ENCODE measurements around the gene PLEKHG4B.

The PLEKHG4B gene

DNA sequence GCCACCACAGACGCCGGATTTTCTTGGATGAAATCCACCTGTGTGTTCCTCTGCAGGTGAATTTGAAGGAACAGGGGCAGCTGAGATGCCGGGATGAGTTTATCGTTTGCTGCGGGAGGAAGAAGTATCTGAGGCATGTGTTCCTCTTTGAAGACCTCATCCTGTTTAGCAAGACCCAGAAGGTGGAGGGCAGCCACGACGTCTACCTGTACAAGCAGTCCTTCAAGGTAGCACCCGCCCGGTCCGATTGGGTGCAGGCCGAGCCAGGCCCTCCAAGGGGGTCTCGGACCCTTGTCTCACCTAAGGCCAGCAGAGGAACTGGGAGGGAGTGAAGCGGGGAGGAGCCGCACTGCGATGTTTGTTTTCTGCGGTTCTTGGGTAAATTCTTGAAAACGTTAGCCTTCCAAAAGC, 80.9 kb downstream of the PLEKHG4B start:
- Histone ChIP-seq H3K9me3 (ENCODE audit: control insufficient read depth, low read length) (no peaks in the 10 kb centered on the region), H3K36me3 (ENCODE audit: control insufficient read depth, insufficient read depth, low read length) (no peaks in the 10 kb centered on the region), H3K27me3 (ENCODE audit: control insufficient read depth, insufficient read depth, low read length) (no peaks in the 10 kb centered on the region), H3K4me1 (ENCODE audit: control insufficient read depth, insufficient read depth, low read length) (no peaks in the 10 kb centered on the region), H3K9ac (ENCODE audit: low read length) (no peak overlapping the region), H3K4me3 (ENCODE audit: low read length) (no peak overlapping the region)

DNA sequence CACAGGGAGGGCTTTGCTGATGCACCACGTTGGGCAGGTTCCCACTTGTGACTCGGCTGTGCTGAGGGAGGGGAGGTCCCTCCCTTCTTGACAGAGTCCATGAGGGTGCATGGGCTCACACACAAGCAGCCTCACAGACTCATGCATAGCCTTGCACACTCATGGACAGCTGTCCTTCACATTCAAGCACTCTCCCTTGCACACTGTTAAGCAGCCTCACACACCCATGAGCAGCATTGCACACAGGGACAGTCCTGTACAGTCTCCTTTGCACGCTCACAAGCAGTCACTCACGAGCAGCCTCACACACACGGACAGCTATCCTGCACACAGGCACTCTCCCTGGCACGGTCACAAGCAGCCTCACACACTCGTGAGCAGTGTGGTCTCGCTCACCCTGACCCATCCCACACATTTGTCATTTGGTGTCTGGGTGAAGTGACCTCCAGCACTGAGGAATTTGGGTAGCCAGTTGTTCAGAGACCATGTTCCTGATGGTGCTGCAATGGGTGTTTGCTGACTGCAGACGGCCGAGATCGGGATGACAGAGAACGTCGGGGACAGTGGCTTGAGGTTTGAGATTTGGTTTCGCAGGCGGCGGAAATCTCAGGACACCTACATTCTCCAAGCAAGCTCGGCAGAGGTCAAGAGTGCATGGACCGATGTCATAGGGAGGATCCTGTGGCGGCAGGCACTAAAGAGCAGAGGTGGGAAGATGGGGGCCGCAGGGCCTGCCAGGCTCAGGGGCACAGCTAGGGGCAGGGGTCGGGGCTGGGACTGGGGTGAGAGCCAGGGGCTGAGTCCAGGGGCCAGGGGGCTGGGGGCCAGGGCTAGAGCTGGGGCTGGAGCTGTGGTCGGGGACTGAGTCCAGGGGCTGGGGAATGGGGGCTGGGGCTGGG, 81.7 kb downstream of the PLEKHG4B start:
- Histone ChIP-seq H3K36me3 (ENCODE audit: control insufficient read depth, insufficient read depth, low read length) (no peaks in the 10 kb centered on the region), H3K9ac (ENCODE audit: low read length) (no peak overlapping the region), H3K4me3 (ENCODE audit: low read length) (no peak overlapping the region), H3K27me3 (ENCODE audit: control insufficient read depth, insufficient read depth, low read length) (no peaks in the 10 kb centered on the region), H3K4me1 (ENCODE audit: control insufficient read depth, insufficient read depth, low read length) (no peaks in the 10 kb centered on the region), H3K9me3 (ENCODE audit: control insufficient read depth, low read length) (no peaks in the 10 kb centered on the region)

DNA sequence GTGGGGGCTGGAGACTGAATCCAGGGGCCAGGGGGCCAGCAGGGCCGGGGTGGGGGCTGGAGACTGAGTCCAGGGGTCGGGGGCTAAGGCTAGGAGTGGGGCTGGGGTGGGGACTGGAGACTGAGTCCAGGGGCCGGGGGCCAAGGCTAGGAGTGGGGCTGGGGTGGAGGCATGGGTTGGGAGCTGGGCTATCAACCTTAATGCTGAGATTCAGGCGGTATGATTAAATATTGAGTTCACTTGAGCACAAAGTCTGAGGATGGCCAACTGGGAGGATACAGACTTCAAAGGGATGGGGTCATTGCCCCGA, 82.3 kb downstream of the PLEKHG4B start:
- Histone ChIP-seq H3K4me1 (ENCODE audit: control insufficient read depth, insufficient read depth, low read length) (no peaks in the 10 kb centered on the region), H3K4me3 (ENCODE audit: low read length) (no peak overlapping the region), H3K36me3 (ENCODE audit: control insufficient read depth, insufficient read depth, low read length) (no peaks in the 10 kb centered on the region), H3K9ac (ENCODE audit: low read length) (no peak overlapping the region), H3K27me3 (ENCODE audit: control insufficient read depth, insufficient read depth, low read length) (no peaks in the 10 kb centered on the region), H3K9me3 (ENCODE audit: control insufficient read depth, low read length) (no peaks in the 10 kb centered on the region)

DNA sequence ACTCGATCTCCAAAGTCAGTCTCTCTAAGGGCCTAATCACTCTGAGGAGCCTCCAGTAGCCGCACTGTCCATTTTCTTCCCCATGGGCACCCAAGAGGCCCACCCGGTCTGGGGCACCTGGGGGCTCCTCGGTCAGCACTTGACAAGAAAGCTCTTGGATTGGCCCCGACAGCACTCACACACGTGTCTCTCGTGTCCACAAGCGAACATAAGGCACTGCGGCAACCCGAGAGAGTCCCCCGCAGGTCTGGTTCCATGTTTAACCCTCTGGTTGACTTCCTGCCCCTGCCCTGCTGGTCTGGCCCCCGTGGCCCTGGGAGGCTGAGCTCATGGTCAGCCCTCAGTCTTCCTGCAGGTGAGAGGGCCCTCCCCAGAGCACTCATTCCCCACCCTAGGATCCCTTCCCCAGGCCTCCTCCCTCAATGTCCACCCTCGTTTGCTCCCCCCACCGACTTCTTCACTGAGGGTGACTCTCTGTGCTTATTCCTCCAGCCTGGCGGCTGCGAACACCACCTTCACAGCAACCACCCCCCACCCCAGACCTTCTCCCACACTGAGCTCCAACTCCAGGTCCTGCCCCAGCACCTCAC, 83.0 kb downstream of the PLEKHG4B start:
- Histone ChIP-seq H3K36me3 (ENCODE audit: control insufficient read depth, insufficient read depth, low read length) (no peaks in the 10 kb centered on the region), H3K9ac (ENCODE audit: low read length) (no peak overlapping the region), H3K9me3 (ENCODE audit: control insufficient read depth, low read length) (no peaks in the 10 kb centered on the region)

DNA sequence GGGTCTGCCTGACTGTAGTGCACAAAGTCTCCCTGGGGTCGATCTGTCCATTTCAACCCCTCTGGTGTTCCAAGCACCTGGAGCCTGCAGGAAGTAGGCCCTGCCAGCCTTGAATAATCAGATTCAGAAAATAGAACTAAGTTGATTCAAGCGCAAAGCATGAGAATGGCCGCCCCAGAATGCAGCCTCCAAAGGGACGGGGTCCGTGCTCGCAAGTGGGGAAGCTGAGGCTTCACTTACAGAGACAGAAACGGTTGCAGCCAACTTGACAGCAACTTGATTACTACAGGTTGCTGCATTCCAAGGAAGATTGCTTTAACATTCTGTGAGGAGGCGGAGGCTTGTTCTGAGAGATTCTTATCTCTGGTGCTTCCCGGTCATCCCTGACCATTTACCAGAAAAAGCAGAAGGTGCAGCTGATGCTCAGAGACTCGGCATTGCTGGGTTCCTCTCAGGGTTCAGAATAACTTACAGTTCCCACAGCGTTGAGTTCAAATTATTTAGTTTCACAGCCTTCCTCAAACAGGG, 84.4 kb downstream of the PLEKHG4B start:
- H3K9ac ChIP-seq (ENCODE audit: low read length) = no peak overlapping the region
- H3K4me1 ChIP-seq (ENCODE audit: control insufficient read depth, insufficient read depth, low read length) = no peaks in the 10 kb centered on the region
- no peaks in the 10 kb centered on the region for H3K27me3 ChIP-seq (ENCODE audit: control insufficient read depth, insufficient read depth, low read length)
- no peaks in the 10 kb centered on the region for H3K9me3 ChIP-seq (ENCODE audit: control insufficient read depth, low read length)
- no peaks in the 10 kb centered on the region for H3K36me3 ChIP-seq (ENCODE audit: control insufficient read depth, insufficient read depth, low read length)
- no peak overlapping the region for H3K4me3 ChIP-seq (ENCODE audit: low read length)

More for the DNA sequence above, 83.0 kb downstream of the PLEKHG4B start:
- Histone ChIP-seq H3K4me3 (ENCODE audit: low read length) (no peak overlapping the region), H3K27me3 (ENCODE audit: control insufficient read depth, insufficient read depth, low read length) (no peaks in the 10 kb centered on the region), H3K4me1 (ENCODE audit: control insufficient read depth, insufficient read depth, low read length) (no peaks in the 10 kb centered on the region)

DNA sequence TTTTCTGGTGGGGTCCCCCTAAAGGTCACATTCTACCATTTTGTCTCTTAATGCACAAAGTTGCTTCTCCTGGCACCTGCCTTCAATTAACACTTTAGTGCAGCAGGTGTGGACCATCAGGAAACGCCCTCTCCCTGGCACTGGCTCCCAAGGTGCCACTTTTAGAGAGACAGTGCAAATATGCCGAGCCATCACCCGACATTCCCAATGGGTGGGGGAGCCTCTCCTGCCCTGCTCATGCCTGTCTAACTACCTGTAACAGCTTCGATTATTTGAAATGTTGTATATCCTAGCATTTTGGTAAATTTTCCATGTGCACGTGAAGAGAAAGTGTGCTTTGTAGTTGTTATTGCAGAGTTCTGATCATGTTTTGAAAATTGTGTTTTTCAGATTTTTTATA, 86.1 kb downstream of the PLEKHG4B start:
- H3K36me3 ChIP-seq (ENCODE audit: control insufficient read depth, insufficient read depth, low read length) = no peaks in the 10 kb centered on the region
- H3K9me3 ChIP-seq (ENCODE audit: control insufficient read depth, low read length) = no peaks in the 10 kb centered on the region
- H3K27me3 ChIP-seq (ENCODE audit: control insufficient read depth, insufficient read depth, low read length) = no peaks in the 10 kb centered on the region
- H3K4me3 ChIP-seq (ENCODE audit: low read length) = no peak overlapping the region
- no peak overlapping the region for H3K9ac ChIP-seq (ENCODE audit: low read length)
- H3K4me1 ChIP-seq (ENCODE audit: control insufficient read depth, insufficient read depth, low read length) = no peaks in the 10 kb centered on the region

DNA sequence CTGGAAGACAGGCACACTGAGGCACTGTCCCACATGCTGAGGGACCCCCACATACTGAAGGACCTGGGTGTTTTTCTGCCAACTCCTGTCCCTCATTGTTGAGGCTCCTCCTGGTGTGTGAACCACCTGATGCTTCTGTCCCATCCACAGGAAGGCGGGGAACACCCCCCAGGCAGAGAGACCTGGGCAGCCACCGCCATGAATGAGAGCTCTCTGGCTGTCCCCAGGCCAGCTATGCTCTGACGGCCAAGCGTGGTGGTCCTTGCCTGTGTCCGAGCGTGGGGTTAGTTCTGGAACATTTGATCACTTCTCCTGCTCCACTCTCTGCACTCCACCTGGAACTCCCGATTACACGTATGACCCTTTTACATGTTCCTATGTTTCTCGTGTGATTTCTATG, 87.4 kb downstream of the PLEKHG4B start:
- no peaks in the 10 kb centered on the region for H3K27me3 ChIP-seq (ENCODE audit: control insufficient read depth, insufficient read depth, low read length)
- no peaks in the 10 kb centered on the region for H3K36me3 ChIP-seq (ENCODE audit: control insufficient read depth, insufficient read depth, low read length)
- H3K4me3 ChIP-seq (ENCODE audit: low read length) = no peak overlapping the region
- no peak overlapping the region for H3K9ac ChIP-seq (ENCODE audit: low read length)
- no peaks in the 10 kb centered on the region for H3K9me3 ChIP-seq (ENCODE audit: control insufficient read depth, low read length)
- no peaks in the 10 kb centered on the region for H3K4me1 ChIP-seq (ENCODE audit: control insufficient read depth, insufficient read depth, low read length)

DNA sequence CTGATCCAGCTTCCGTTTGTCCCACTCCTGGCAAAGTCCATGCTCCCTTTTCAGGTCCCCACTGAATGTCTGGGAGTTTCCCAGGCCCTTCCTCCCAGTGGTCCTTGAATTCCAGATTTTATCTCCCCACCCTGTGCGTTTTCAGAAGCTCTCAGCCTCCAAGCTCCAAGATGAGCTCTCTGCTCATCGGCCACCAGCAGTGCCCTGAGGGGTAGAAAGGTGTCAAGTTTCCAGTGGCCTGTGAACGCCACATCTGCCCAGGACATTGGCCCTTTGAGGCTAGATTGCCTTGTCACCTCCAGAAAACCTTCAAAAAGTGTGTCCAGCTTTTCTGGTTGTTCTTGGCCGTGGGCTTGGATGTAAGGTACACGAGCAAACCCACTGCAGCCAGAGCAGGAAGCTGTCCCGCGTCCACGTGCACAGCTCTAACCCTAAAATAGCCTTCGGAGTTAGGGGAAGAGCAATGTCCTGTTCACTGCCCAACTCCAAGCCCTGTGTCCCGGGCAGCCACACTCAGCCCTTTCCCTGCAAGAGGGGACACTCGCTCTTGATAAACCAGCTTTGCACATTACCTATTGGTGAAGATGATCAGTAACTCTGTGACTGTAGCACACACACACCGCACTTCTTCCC, 88.4 kb downstream of the PLEKHG4B start:
- H3K4me1 ChIP-seq (ENCODE audit: control insufficient read depth, insufficient read depth, low read length) = no peaks in the 10 kb centered on the region
- no peak overlapping the region for H3K4me3 ChIP-seq (ENCODE audit: low read length)
- no peaks in the 10 kb centered on the region for H3K36me3 ChIP-seq (ENCODE audit: control insufficient read depth, insufficient read depth, low read length)
- no peaks in the 10 kb centered on the region for H3K9me3 ChIP-seq (ENCODE audit: control insufficient read depth, low read length)
- H3K27me3 ChIP-seq (ENCODE audit: control insufficient read depth, insufficient read depth, low read length) = no peaks in the 10 kb centered on the region
- H3K9ac ChIP-seq (ENCODE audit: low read length) = no peak overlapping the region

DNA sequence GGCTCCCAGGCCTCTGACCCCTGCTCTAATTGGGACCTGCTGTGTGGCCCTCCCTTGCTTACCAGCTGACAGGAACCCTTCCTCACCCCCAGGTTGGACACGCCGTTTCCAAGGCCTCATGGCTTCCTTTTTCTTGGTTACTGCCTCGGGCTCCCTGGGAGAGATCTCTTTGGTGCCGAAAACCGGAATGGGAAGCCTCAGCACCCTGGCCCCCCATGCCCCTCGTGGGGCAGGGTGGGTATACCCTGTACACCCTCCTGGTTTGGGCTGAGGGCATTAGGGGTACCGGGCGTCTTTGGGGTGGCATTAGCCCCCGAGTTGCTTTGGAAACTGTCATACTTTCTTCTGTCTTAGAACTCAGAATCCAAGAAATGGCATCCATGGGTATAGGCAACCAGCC, 89.2 kb downstream of the PLEKHG4B start:
- Histone ChIP-seq H3K4me1 (ENCODE audit: control insufficient read depth, insufficient read depth, low read length) (no peaks in the 10 kb centered on the region), H3K27me3 (ENCODE audit: control insufficient read depth, insufficient read depth, low read length) (no peaks in the 10 kb centered on the region), H3K36me3 (ENCODE audit: control insufficient read depth, insufficient read depth, low read length) (no peaks in the 10 kb centered on the region), H3K9me3 (ENCODE audit: control insufficient read depth, low read length) (no peaks in the 10 kb centered on the region), H3K9ac (ENCODE audit: low read length) (no peak overlapping the region), H3K4me3 (ENCODE audit: low read length) (no peak overlapping the region)

DNA sequence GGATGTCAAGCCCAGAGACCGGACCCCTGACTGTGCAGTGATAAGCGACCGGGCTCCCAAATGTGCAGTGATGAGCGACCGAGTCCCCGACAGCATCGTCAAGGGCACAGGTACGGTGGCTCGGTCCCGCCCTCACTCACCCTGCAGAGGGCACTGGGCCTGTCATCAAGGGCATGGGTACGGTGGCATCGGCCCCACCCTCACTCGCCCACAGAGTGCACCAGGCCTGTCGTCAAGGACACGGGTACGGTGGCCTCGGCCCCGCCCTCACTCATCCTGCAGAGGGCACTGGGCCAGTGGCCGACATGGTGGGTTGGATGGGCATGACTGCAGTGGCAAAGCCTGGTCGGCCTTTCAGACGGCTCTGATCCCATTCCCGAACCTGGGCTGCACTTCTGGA, 89.6 kb downstream of the PLEKHG4B start:
- Histone ChIP-seq H3K4me1 (ENCODE audit: control insufficient read depth, insufficient read depth, low read length) (no peaks in the 10 kb centered on the region), H3K4me3 (ENCODE audit: low read length) (no peak overlapping the region), H3K36me3 (ENCODE audit: control insufficient read depth, insufficient read depth, low read length) (no peaks in the 10 kb centered on the region), H3K9me3 (ENCODE audit: control insufficient read depth, low read length) (no peaks in the 10 kb centered on the region), H3K27me3 (ENCODE audit: control insufficient read depth, insufficient read depth, low read length) (no peaks in the 10 kb centered on the region), H3K9ac (ENCODE audit: low read length) (no peak overlapping the region)

DNA sequence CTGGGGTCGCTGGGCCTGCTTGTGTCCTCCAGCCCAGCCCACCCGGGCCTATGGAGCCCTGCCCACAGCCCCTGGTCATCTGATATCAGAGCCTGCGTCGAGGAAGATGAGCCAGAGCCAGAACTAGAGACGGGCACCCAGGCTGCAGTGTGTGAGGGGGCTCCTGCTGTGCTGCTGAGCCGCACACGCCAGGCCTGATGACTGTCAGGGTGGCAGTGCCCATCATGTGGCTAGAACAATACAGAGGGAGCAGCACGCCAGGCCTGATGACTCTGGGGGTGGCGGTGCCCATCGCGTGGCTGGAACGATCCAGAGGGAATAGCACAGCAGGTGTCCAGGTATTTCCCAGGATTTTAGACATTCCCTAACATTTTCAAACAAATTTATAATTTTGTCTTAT, 90.2 kb downstream of the PLEKHG4B start:
- Histone ChIP-seq H3K4me1 (ENCODE audit: control insufficient read depth, insufficient read depth, low read length) (no peaks in the 10 kb centered on the region), H3K36me3 (ENCODE audit: control insufficient read depth, insufficient read depth, low read length) (no peaks in the 10 kb centered on the region), H3K27me3 (ENCODE audit: control insufficient read depth, insufficient read depth, low read length) (peaks cover 1% of the 10 kb centered on the region), H3K9me3 (ENCODE audit: control insufficient read depth, low read length) (no peaks in the 10 kb centered on the region), H3K9ac (ENCODE audit: low read length) (no peak overlapping the region), H3K4me3 (ENCODE audit: low read length) (no peak overlapping the region)

DNA sequence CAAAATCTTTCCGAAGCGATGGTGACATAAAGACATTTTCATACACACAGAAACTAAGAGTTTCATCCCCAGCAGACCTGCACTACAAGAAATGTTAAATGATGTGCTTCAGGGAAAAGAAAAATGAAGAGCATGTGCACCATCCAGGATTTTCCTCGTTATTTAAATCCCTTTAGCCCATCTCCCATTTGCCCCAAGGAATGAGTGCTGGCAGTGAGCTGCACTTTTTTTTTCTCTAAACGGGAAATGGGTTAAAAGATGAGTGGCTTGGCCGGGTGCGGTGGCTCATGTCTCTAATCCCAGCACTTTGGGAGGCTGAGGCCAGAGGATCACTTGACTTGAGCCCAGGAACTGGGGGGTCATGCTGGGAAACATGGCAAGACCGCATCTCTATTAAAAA, 92.5 kb downstream of the PLEKHG4B start:
- Histone ChIP-seq H3K36me3 (ENCODE audit: control insufficient read depth, insufficient read depth, low read length) (no peaks in the 10 kb centered on the region), H3K9ac (ENCODE audit: low read length) (no peak overlapping the region), H3K4me3 (ENCODE audit: low read length) (no peak overlapping the region)

More for the DNA sequence above, 92.5 kb downstream of the PLEKHG4B start:
- peaks cover 4% of the 10 kb centered on the region for H3K27me3 ChIP-seq (ENCODE audit: control insufficient read depth, insufficient read depth, low read length)
- no peaks in the 10 kb centered on the region for H3K9me3 ChIP-seq (ENCODE audit: control insufficient read depth, low read length)
- H3K4me1 ChIP-seq (ENCODE audit: control insufficient read depth, insufficient read depth, low read length) = no peaks in the 10 kb centered on the region
